Natural killer cell treated with Interleukin-12 subunit alpha and Interleukin-12 subunit beta and Interleukin-15 and Interleukin-18, amount 100 ng/mL, for 72 hours (primary cell): ENCODE results near the gene CIDEA. TPM values are rescaled to one million over a fixed set of nuclear protein-coding genes. Genes with fewer than 3 reads are reported as not detected.

Experiments
- ATAC-seq, 2 donors: fragments of 150-1000 bp; cut with Tn5 transposase in 1 of 2; sonication (Bioruptor Pico), chemical (Tn5 transposase) in 1 of 2; 2 replicates each; pipeline ENCODE4 v1.10.0; 2021
- DNase-seq: peaks from one replicate; pipeline ENCODE4 v3.0.0; 2022; ENCODE audit warnings: low spot score
- H3K27ac Mint-ChIP-seq, 2 donors: 1 replicate in 1 of 2; 2 replicates in 1 of 2; pipeline ENCODE4 v1.8.0; 2022; ENCODE audit warnings: mixed read lengths in 2 of 2, mild to moderate bottlenecking in 1 of 2, moderate library complexity in 1 of 2
- H3K27me3 Mint-ChIP-seq, 2 donors: 1 replicate in 1 of 2; 2 replicates in 1 of 2; pipeline ENCODE4 v1.8.0; 2022; ENCODE audit warnings: mixed read lengths in 2 of 2
- H3K36me3 Mint-ChIP-seq: one replicate; pipeline ENCODE4 v1.8.0; 2022; ENCODE audit warnings: mixed read lengths
- H3K4me1 Mint-ChIP-seq, 2 donors: 1 replicate in 1 of 2; 2 replicates in 1 of 2; pipeline ENCODE4 v1.8.0; 2022; ENCODE audit warnings: low read depth in 2 of 2, mixed read lengths in 2 of 2, mild to moderate bottlenecking in 1 of 2
- H3K4me3 Mint-ChIP-seq: one replicate; pipeline ENCODE4 v1.8.0; 2022; ENCODE audit warnings: mixed read lengths
- H3K9me3 Mint-ChIP-seq: 2 replicates; pipeline ENCODE4 v1.8.0; 2022; ENCODE audit warnings: mixed read lengths
- total RNA-seq, 2 donors: library from RNA; stranded (reverse); gene quantifications; one replicate each; pipeline ENCODE4 v1.2.3, GENCODE V29; 2022

CIDEA gene
- total RNA-seq, 2 donors from 2014 or later, result not detected

GRCh38 chr18:12247946-12248345 lies 6.2 kb upstream of the CIDEA start:
- Mint-ChIP-seq H3K9me3 (no peaks in the 10 kb centered on the region), H3K4me3 (no peak overlapping the region), H3K27me3 (peaks cover 25 to 26% of the 10 kb centered on the region in 2 donors), H3K36me3 (no peaks in the 10 kb centered on the region), H3K4me1 (no peaks in the 10 kb centered on the region), H3K27ac (no peak overlapping the region)
- peak; percentile 5 for DNase-seq
- no peak for ATAC-seq

GRCh38 chr18:12248926-12249720 lies 5.0 kb upstream of the CIDEA start:
- H3K4me3 Mint-ChIP-seq, result no peak overlapping the region
- H3K27ac Mint-ChIP-seq, result no peak overlapping the region
- no peaks in the 10 kb centered on the region for H3K9me3 Mint-ChIP-seq
- DNase-seq (peak; percentile 49), ATAC-seq (no peak)
- H3K27me3 Mint-ChIP-seq, result peaks cover 25 to 29% of the 10 kb centered on the region in 2 donors
- no peaks in the 10 kb centered on the region for H3K36me3 Mint-ChIP-seq
- H3K4me1 Mint-ChIP-seq, result no peaks in the 10 kb centered on the region

- H3K27me3 Mint-ChIP-seq, result peaks cover 32 to 33% of the 10 kb centered on the region in 2 donors
- H3K4me3 Mint-ChIP-seq, result no peak overlapping the region
- no peak overlapping the region for H3K27ac Mint-ChIP-seq
- H3K9me3 Mint-ChIP-seq, result no peaks in the 10 kb centered on the region
- no peaks in the 10 kb centered on the region for H3K4me1 Mint-ChIP-seq
- ATAC-seq (no peak), DNase-seq (no peak)
- no peaks in the 10 kb centered on the region for H3K36me3 Mint-ChIP-seq
Observed at GRCh38 chr18:12251311-12251710, 2.9 kb upstream of the CIDEA start.

GRCh38 chr18:12252061-12252460 lies 2.1 kb upstream of the CIDEA start:
- no peaks in the 10 kb centered on the region for H3K4me1 Mint-ChIP-seq
- H3K4me3 Mint-ChIP-seq, result no peak overlapping the region
- no peaks in the 10 kb centered on the region for H3K9me3 Mint-ChIP-seq
- no peak for ATAC-seq
- H3K36me3 Mint-ChIP-seq, result no peaks in the 10 kb centered on the region
- no peak for DNase-seq
- peaks cover 32 to 39% of the 10 kb centered on the region in 2 donors for H3K27me3 Mint-ChIP-seq
- H3K27ac Mint-ChIP-seq, result no peak overlapping the region

- H3K4me3 Mint-ChIP-seq, result no peak overlapping the region
- ATAC-seq (no peak), DNase-seq (no peak)
- no peaks in the 10 kb centered on the region for H3K4me1 Mint-ChIP-seq
- no peaks in the 10 kb centered on the region for H3K36me3 Mint-ChIP-seq
- H3K27me3 Mint-ChIP-seq, result peaks cover 33 to 43% of the 10 kb centered on the region in 2 donors
- no peak overlapping the region for H3K27ac Mint-ChIP-seq
- no peaks in the 10 kb centered on the region for H3K9me3 Mint-ChIP-seq
Observed at GRCh38 chr18:12253027-12253426, 1.1 kb upstream of the CIDEA start.

- Mint-ChIP-seq H3K27ac (no peak overlapping the region), H3K9me3 (no peaks in the 10 kb centered on the region), H3K4me3 (no peak overlapping the region), H3K36me3 (no peaks in the 10 kb centered on the region), H3K27me3 (peaks cover 35 to 42% of the 10 kb centered on the region in 2 donors), H3K4me1 (no peaks in the 10 kb centered on the region)
- DNase-seq (peak; percentile 28), ATAC-seq (no peak)
Observed at GRCh38 chr18:12253663-12254135, 462 bp upstream of the CIDEA start.

- Mint-ChIP-seq H3K27me3 (peaks cover 32% of the 10 kb centered on the region in 2 donors), H3K36me3 (no peaks in the 10 kb centered on the region), H3K4me3 (no peak overlapping the region), H3K27ac (no peak overlapping the region), H3K4me1 (no peaks in the 10 kb centered on the region), H3K9me3 (no peaks in the 10 kb centered on the region)
- no peak for ATAC-seq
- DNase-seq, result no peak
Observed at GRCh38 chr18:12254820-12255511, 805 bp downstream of the CIDEA start.

- H3K27ac Mint-ChIP-seq, result no peak overlapping the region
- H3K27me3 Mint-ChIP-seq, result peaks cover 30 to 32% of the 10 kb centered on the region in 2 donors
- no peaks in the 10 kb centered on the region for H3K4me1 Mint-ChIP-seq
- H3K9me3 Mint-ChIP-seq, result no peaks in the 10 kb centered on the region
- ATAC-seq (no peak), DNase-seq (peak; percentile 44)
- no peak overlapping the region for H3K4me3 Mint-ChIP-seq
- H3K36me3 Mint-ChIP-seq, result no peaks in the 10 kb centered on the region
Observed at GRCh38 chr18:12255626-12256026, 1.5 kb downstream of the CIDEA start.

- DNase-seq, result no peak
- Mint-ChIP-seq H3K4me3 (no peak overlapping the region), H3K27me3 (peaks cover 25 to 32% of the 10 kb centered on the region in 2 donors), H3K27ac (no peak overlapping the region), H3K9me3 (no peaks in the 10 kb centered on the region), H3K4me1 (no peaks in the 10 kb centered on the region), H3K36me3 (no peaks in the 10 kb centered on the region)
- ATAC-seq, result no peak
Observed at GRCh38 chr18:12256951-12257350, 2.8 kb downstream of the CIDEA start.

GRCh38 chr18:12257996-12258718 lies 4.0 kb downstream of the CIDEA start:
- ATAC-seq (no peak), DNase-seq (no peak)
- Mint-ChIP-seq H3K27ac (no peak overlapping the region), H3K27me3 (peaks cover 21 to 34% of the 10 kb centered on the region in 2 donors), H3K9me3 (no peaks in the 10 kb centered on the region), H3K36me3 (no peaks in the 10 kb centered on the region), H3K4me1 (no peaks in the 10 kb centered on the region), H3K4me3 (no peak overlapping the region)

GRCh38 chr18:12258719-12259705 lies 4.9 kb downstream of the CIDEA start:
- DNase-seq (peak; percentile 29), ATAC-seq (no peak)
- Mint-ChIP-seq H3K4me1 (no peaks in the 10 kb centered on the region), H3K9me3 (no peaks in the 10 kb centered on the region), H3K27me3 (peaks cover 18 to 38% of the 10 kb centered on the region in 2 donors), H3K4me3 (no peak overlapping the region), H3K36me3 (no peaks in the 10 kb centered on the region), H3K27ac (no peak overlapping the region)

- peaks cover 8 to 9% of the 10 kb centered on the region in 2 donors for H3K27me3 Mint-ChIP-seq
- no peak overlapping the region for H3K27ac Mint-ChIP-seq
- no peaks in the 10 kb centered on the region for H3K4me1 Mint-ChIP-seq
- H3K9me3 Mint-ChIP-seq, result no peaks in the 10 kb centered on the region
- no peaks in the 10 kb centered on the region for H3K36me3 Mint-ChIP-seq
- ATAC-seq (no peak), DNase-seq (no peak)
- no peak overlapping the region for H3K4me3 Mint-ChIP-seq
Observed at GRCh38 chr18:12262748-12263147, 8.6 kb downstream of the CIDEA start.

GRCh38 chr18:12264864-12265263 lies 10.7 kb downstream of the CIDEA start:
- H3K27me3 Mint-ChIP-seq, result peaks cover 6 to 7% of the 10 kb centered on the region in 2 donors
- DNase-seq, result no peak
- H3K27ac Mint-ChIP-seq, result no peak overlapping the region
- no peak for ATAC-seq
- no peak overlapping the region for H3K4me3 Mint-ChIP-seq
- H3K4me1 Mint-ChIP-seq, result no peaks in the 10 kb centered on the region
- no peaks in the 10 kb centered on the region for H3K9me3 Mint-ChIP-seq
- no peaks in the 10 kb centered on the region for H3K36me3 Mint-ChIP-seq
